Naive thymus-derived CD4-positive, alpha-beta T cell (primary cell): Measurements from ENCODE around the gene CNOT2. TPM values are rescaled to one million over a fixed set of nuclear protein-coding genes. Genes with fewer than 3 reads are reported as not detected.

ENCODE experiments used
- ATAC-seq: fragments of 150-1000 bp; cut with Tn5 transposase; 2 replicates; pipeline ENCODE4 v1.10.0; 2021; ENCODE audit warnings: mild to moderate bottlenecking, moderate library complexity
- CTCF ChIA-PET: fragments of 350-600 bp; sonication (Branson Sonifier 250); formaldehyde crosslinking; loops from one replicate; lab custom pipeline; 2021; ENCODE audit warnings: antibody characterized with exemption; lab: Charles Lee
- POLR2A ChIA-PET: fragments of 350-600 bp; sonication (Branson Sonifier 250); formaldehyde crosslinking; loops from one replicate; lab custom pipeline; 2021; ENCODE audit warnings: antibody characterized with exemption, inconsistent platforms; lab: Charles Lee
- DNase-seq, 9 donors: peaks; one replicate each; pipeline versions ENCODE4 v3.0.0 to v3.0.0-alpha.2; 2020 to 2022; ENCODE audit warnings: mixed read lengths in 1 of 9
- H3K27ac ChIP-seq: one replicate; pipeline ENCODE4 v1.7.0; 2013; ENCODE audit warnings: mild to moderate bottlenecking, low read depth, low read length, moderate library complexity
- H3K27me3 ChIP-seq, 2 donors: one replicate each; pipeline ENCODE4 v1.7.0; 2013; ENCODE audit warnings: low read length in 2 of 2, mild to moderate bottlenecking in 2 of 2, moderate library complexity in 2 of 2; ENCODE audit not compliant: control insufficient read depth in 2 of 2, insufficient read depth in 2 of 2
- H3K36me3 ChIP-seq, 3 experiments: 1 replicate in 2 of 3; 2 replicates in 1 of 3; pipeline ENCODE4 v1.7.0; 2013; ENCODE audit warnings: low read length in 3 of 3, mild to moderate bottlenecking in 3 of 3, moderate library complexity in 1 of 3; ENCODE audit not compliant: insufficient read depth in 3 of 3, control insufficient read depth in 2 of 3
- H3K4me1 ChIP-seq, 2 donors: one replicate each; pipeline ENCODE4 v1.7.0; 2013; ENCODE audit warnings: low read length in 2 of 2, mild to moderate bottlenecking in 2 of 2, moderate library complexity in 1 of 2; ENCODE audit not compliant: control insufficient read depth in 2 of 2, insufficient read depth in 2 of 2
- H3K4me3 ChIP-seq: 2 replicates; pipeline ENCODE4 v1.7.0; 2013; ENCODE audit warnings: mild to moderate bottlenecking, low read length
- H3K9me3 ChIP-seq, 3 experiments: 1 replicate in 2 of 3; 2 replicates in 1 of 3; pipeline ENCODE4 v1.7.0; 2013; ENCODE audit warnings: low read length in 3 of 3; ENCODE audit not compliant: control insufficient read depth in 2 of 3
- H3K27ac Mint-ChIP-seq, 9 donors: one replicate each; pipeline ENCODE4 v1.8.0; 2020 to 2022; ENCODE audit warnings: mixed read lengths in 9 of 9, mild to moderate bottlenecking in 8 of 9, moderate library complexity in 5 of 9, inconsistent platforms in 2 of 9
- H3K27me3 Mint-ChIP-seq, 5 donors: one replicate each; pipeline ENCODE4 v1.8.0; 2021 to 2022; ENCODE audit warnings: mixed read lengths in 5 of 5, mild to moderate bottlenecking in 1 of 5
- H3K36me3 Mint-ChIP-seq, 5 donors: one replicate each; pipeline ENCODE4 v1.8.0; 2020 to 2022; ENCODE audit warnings: mixed read lengths in 5 of 5, mild to moderate bottlenecking in 3 of 5, inconsistent platforms in 1 of 5
- H3K4me1 Mint-ChIP-seq, 7 donors: one replicate each; pipeline ENCODE4 v1.8.0; 2020 to 2022; ENCODE audit warnings: mixed read lengths in 7 of 7, mild to moderate bottlenecking in 3 of 7, inconsistent platforms in 1 of 7
- H3K4me3 Mint-ChIP-seq, 10 donors: one replicate each; pipeline ENCODE4 v1.8.0; 2020 to 2022; ENCODE audit warnings: mild to moderate bottlenecking in 10 of 10, mixed read lengths in 10 of 10, moderate library complexity in 6 of 10, inconsistent platforms in 2 of 10
- H3K9me3 Mint-ChIP-seq, 11 donors: one replicate each; pipeline ENCODE4 v1.8.0; 2020 to 2022; ENCODE audit warnings: mixed read lengths in 11 of 11, mild to moderate bottlenecking in 4 of 11, inconsistent platforms in 1 of 11, moderate library complexity in 1 of 11
- intact Hi-C, 2 donors: fragments of 100-400 bp; cut with micrococcal nuclease; formaldehyde crosslinking; loops; one replicate each; pipeline ENCODE4 v1.15.1; 2023
- polyA plus RNA-seq, 2 donors: library from polyadenylated mRNA; unstranded; fragments of 300-500 nt; fragmentation: Illumina TruSeq; gene quantifications; one replicate each; pipeline ENCODE4 v1.2.3, GENCODE V29; 2021
- total RNA-seq, 6 experiments: library from RNA in 5 of 6; stranded (reverse) in 5 of 6; gene quantifications; 1 replicate in 5 of 6; 2 replicates in 1 of 6; pipeline ENCODE4 v1.2.3 and lab custom pipeline; 2021 to 2026

The CNOT2 gene
- total and polyA plus RNA-seq, 7 experiments from 2014 or later = 76.2 to 144 (median 116) TPM

DNA sequence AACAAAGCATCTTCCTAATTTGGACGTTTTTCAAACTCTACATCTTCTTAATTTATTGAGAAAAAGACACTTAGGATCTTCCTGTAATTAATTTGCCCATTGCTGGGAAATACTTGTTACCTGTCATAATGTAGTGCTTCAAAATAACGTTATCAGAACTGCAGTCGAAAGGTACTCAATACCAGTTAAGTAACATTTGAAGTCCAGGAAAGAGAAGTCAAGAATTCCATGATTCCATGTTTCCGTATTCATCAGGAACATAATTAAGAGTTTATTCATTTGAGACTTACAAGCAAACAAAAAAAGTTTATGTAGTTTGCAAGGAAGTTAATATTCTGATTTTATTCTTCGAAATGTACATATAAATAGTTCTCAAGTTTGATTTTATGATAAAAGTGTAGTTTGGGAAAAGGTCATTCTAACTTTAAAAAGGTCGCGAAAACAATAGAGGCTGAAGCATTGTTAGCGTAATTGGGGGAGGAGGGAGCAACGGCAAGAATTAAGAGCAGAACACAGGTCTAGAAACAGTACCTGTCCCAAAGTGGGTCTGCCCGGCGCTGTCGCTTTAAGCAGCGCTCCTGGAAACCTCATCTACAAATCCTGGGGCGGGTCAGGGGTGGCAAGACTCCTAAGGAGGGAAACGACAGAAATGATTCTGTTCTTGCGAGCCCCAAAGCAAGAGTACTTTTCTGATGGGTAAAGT is 121.6 kb downstream of the CNOT2 start:
- CTCF ChIA-PET = interaction anchor here (0.6 kb wide), 1 partner anchor 8 kb away, joined by 3 read pairs; no protein-coding TSS in a partner anchor
- no peak for DNase-seq

DNA sequence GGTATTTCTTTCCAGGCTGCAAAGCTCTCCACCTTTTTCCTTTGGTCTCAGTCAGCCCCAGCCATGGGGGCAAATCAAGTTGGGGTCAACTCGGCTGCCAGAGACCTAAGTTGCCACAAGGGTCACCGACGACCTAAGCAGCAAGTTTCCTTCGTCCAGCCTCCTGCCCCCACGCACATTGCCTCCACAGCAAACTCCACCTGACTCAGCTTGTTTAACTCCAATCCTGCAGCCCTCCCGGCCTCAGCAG is 122.1 kb downstream of the CNOT2 start:
- Histone ChIP-seq H3K4me1 (peaks cover 16 to 19% of the 10 kb centered on the region in 2 donors), H3K9me3 (no peaks in the 10 kb centered on the region), H3K27ac (peak overlapping the region; percentile 43), H3K4me3 (peak overlapping the region; percentile 61), H3K36me3 (peaks cover 0 to 4% (median 0%) of the 10 kb centered on the region in 3 experiments), H3K27me3 (peaks cover 0 to 4% of the 10 kb centered on the region in 2 donors)
- peak overlapping the region in 2 of 9 donors; percentile 23 to 24 for H3K27ac Mint-ChIP-seq
- H3K27me3 Mint-ChIP-seq = peaks cover 0 to 54% (median 0%) of the 10 kb centered on the region in 5 donors
- no peaks in the 10 kb centered on the region for H3K9me3 Mint-ChIP-seq
- H3K4me3 Mint-ChIP-seq = peak overlapping the region; percentile 74 to 99 (median 87)
- H3K4me1 Mint-ChIP-seq = peaks cover 12 to 41% (median 34%) of the 10 kb centered on the region in 7 donors
- intact Hi-C loops = loop anchor here (2.0 to 10.0 kb wide), 8 partner anchors 15 to 1472 kb away; partner anchors contain the start of genes CCT2 (in 2 of the 2), CPSF6 (in 1 of the 2), RAB3IP (in 1 of the 2) and TBC1D15 (in 1 of the 2)
- H3K36me3 Mint-ChIP-seq = no peaks in the 10 kb centered on the region
- ATAC-seq = no peak
- DNase-seq = no peak
- CTCF ChIA-PET = interaction anchor here (0.6 to 1.1 kb wide), 2 partner anchors 8 to 121 kb away, joined by 3 to 4 read pairs; no protein-coding TSS in a partner anchor
- POLR2A ChIA-PET = interaction anchor here (0.8 to 3.0 kb wide), 2 partner anchors 8 to 121 kb away, joined by 4 to 13 read pairs; no protein-coding TSS in a partner anchor

More for the DNA sequence above, 121.6 kb downstream of the CNOT2 start:
- H3K27me3 Mint-ChIP-seq = peaks cover 0 to 53% (median 0%) of the 10 kb centered on the region in 5 donors
- H3K9me3 Mint-ChIP-seq = no peaks in the 10 kb centered on the region
- POLR2A ChIA-PET = interaction anchor here (0.7 to 0.8 kb wide), 2 partner anchors 8 to 122 kb away, joined by 4 read pairs; no protein-coding TSS in a partner anchor
- H3K27ac ChIP-seq = no peak overlapping the region
- peaks cover 16 to 19% of the 10 kb centered on the region in 2 donors for H3K4me1 ChIP-seq
- ATAC-seq = no peak
- H3K36me3 Mint-ChIP-seq = no peaks in the 10 kb centered on the region
- peak overlapping the region; percentile 74 to 99 (median 87) for H3K4me3 Mint-ChIP-seq
- H3K4me1 Mint-ChIP-seq = peaks cover 12 to 41% (median 34%) of the 10 kb centered on the region in 7 donors
- peaks cover 0 to 4% of the 10 kb centered on the region in 2 donors for H3K27me3 ChIP-seq
- intact Hi-C loops = loop anchor here (2.0 to 10.0 kb wide), 8 partner anchors 14 to 1472 kb away; partner anchors contain the start of genes CCT2 (in 2 of the 2), CPSF6 (in 1 of the 2), RAB3IP (in 1 of the 2) and TBC1D15 (in 1 of the 2)
- peak overlapping the region; percentile 61 for H3K4me3 ChIP-seq
- H3K27ac Mint-ChIP-seq = peak overlapping the region in 3 of 9 donors; percentile 23 to 71 (median 24)
- no peaks in the 10 kb centered on the region for H3K9me3 ChIP-seq
- H3K36me3 ChIP-seq = peaks cover 0 to 4% (median 0%) of the 10 kb centered on the region in 3 experiments

DNA sequence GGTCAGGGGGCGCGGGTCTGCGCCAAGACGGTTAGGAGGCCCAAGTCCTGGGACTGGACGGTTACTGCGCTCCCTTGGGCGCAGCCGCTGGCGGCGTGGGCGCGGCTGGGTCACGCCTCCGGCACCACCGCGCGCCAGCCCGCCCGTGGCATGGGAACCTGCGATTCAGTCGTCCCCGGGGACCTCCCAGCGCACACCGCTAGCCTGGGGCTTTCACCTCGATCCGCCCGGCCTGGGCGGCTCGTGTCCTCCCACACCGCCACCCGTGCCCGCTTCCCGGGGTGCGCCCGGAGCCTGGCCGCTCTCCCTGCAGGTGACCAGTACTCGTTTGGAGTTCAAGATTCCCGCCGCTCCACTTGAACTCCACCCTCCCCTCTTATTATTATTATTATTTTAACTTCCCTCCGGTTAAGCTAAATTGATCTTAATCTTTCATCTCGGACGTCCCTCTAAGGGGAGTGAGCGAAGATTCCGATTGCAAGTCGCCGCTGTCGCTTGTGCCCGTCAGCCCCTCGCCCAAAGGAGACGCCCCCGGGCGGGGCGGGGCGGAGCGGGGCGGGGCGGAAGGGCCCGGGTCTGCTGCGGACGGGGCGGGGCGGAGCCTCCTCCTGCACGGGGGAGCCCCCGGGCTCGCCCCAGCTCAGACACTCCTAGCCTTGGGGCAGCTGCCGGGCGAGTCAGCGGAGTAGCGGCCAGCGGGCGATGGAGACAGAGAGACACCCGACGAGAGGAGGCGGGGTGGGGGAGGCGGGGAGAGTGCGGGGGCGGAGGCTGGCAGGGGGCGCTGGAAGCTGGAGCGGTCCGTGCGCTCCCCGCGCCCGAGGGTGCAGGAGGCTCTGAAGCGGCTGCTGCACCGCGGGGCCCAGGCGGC is 122.7 kb downstream of the CNOT2 start, which contains the start of gene KCNMB4:
TSS of gene KCNMB4 (plus strand) at position 643 of the 871 bp plus-strand sequence. CDS start 445 bp downstream, outside the sequence.
- intact Hi-C loops = loop anchor here (1.0 to 10.0 kb wide), 13 partner anchors 8 to 1471 kb away; partner anchors contain the start of genes CCT2 (in 2 of the 2), CNOT2 (in 2 of the 2), RAB3IP (in 2 of the 2) and CPSF6 (in 1 of the 2)
- Histone ChIP-seq H3K4me3 (peak within 1 kb of the TSS; percentile 70), H3K9me3 (no peaks in the 10 kb centered on the region), H3K27ac (peak within 1 kb of the TSS; percentile 71), H3K27me3 (peaks cover 0 to 4% of the 10 kb centered on the region in 2 donors), H3K36me3 (peaks cover 0 to 4% (median 0%) of the 10 kb centered on the region in 3 experiments), H3K4me1 (peaks cover 16 to 19% of the 10 kb centered on the region in 2 donors)
- ATAC-seq = peak; percentile 86
- no peaks in the 10 kb centered on the region for H3K36me3 Mint-ChIP-seq
- POLR2A ChIA-PET = interaction anchor here (0.6 to 3.0 kb wide), 4 partner anchors 9 to 122 kb away, joined by 3 to 13 read pairs (median 4); no protein-coding TSS in a partner anchor
- peak within 1 kb of the TSS; percentile 58 to 91 (median 89) for H3K27ac Mint-ChIP-seq
- no peaks in the 10 kb centered on the region for H3K9me3 Mint-ChIP-seq
- H3K27me3 Mint-ChIP-seq = peaks cover 0 to 54% (median 0%) of the 10 kb centered on the region in 5 donors
- peaks cover 12 to 41% (median 34%) of the 10 kb centered on the region in 7 donors for H3K4me1 Mint-ChIP-seq
- peak within 1 kb of the TSS; percentile 94 to 99 (median 97) for H3K4me3 Mint-ChIP-seq
- peak; percentile 48 to 85 (median 68) for DNase-seq
- CTCF ChIA-PET = interaction anchor here (0.6 to 1.1 kb wide), 3 partner anchors 9 to 439 kb away, joined by 3 to 4 read pairs (median 3); no protein-coding TSS in a partner anchor

DNA sequence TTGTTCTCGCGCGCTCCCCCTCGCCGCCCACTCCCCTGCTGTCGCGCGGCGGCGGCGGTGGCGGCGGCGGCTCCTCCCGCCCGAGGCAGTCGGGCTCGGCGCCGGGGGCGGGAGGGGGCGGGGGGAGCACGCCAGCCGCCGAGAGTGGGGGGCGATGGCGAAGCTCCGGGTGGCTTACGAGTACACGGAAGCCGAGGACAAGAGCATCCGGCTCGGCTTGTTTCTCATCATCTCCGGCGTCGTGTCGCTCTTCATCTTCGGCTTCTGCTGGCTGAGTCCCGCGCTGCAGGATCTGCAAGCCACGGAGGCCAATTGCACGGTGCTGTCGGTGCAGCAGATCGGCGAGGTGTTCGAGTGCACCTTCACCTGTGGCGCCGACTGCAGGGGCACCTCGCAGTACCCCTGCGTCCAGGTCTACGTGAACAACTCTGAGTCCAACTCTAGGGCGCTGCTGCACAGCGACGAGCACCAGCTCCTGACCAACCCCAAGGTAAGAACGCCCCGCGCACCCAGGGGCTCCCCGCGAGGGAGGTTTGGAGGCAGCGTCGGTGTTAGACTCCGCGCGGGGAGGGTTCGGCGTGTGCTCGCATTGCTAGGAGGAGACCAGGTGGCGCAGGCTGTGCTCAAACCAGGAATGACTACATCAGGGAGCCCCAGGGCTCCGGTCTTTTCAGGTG is 123.5 kb downstream of the CNOT2 start:
- peaks cover 12 to 41% (median 34%) of the 10 kb centered on the region in 7 donors for H3K4me1 Mint-ChIP-seq
- peak; percentile 72 for ATAC-seq
- Histone ChIP-seq H3K27me3 (peaks cover 0 to 4% of the 10 kb centered on the region in 2 donors), H3K9me3 (no peaks in the 10 kb centered on the region), H3K4me1 (peaks cover 16 to 19% of the 10 kb centered on the region in 2 donors), H3K4me3 (peak overlapping the region; percentile 70), H3K27ac (peak overlapping the region; percentile 71), H3K36me3 (peaks cover 0 to 4% (median 0%) of the 10 kb centered on the region in 3 experiments)
- CTCF ChIA-PET = interaction anchor here (0.6 to 1.1 kb wide), 2 partner anchors 122 to 440 kb away, joined by 3 to 4 read pairs; no protein-coding TSS in a partner anchor
- no peaks in the 10 kb centered on the region for H3K9me3 Mint-ChIP-seq
- H3K36me3 Mint-ChIP-seq = peaks cover 0 to 5% (median 0%) of the 10 kb centered on the region in 5 donors
- intact Hi-C loops = loop anchor here (1.0 to 10.0 kb wide), 12 partner anchors 8 to 1471 kb away; partner anchors contain the start of genes CCT2 (in 2 of the 2), CNOT2 (in 2 of the 2), RAB3IP (in 2 of the 2) and CPSF6 (in 1 of the 2)
- POLR2A ChIA-PET = interaction anchor here (0.6 to 3.0 kb wide), 5 partner anchors 23 to 378 kb away, joined by 3 to 13 read pairs (median 4); no protein-coding TSS in a partner anchor
- peak; percentile 46 to 81 (median 71) for DNase-seq
- peak overlapping the region; percentile 58 to 91 (median 89) for H3K27ac Mint-ChIP-seq
- peaks cover 0 to 53% (median 0%) of the 10 kb centered on the region in 5 donors for H3K27me3 Mint-ChIP-seq
- peak overlapping the region; percentile 94 to 99 (median 97) for H3K4me3 Mint-ChIP-seq
